ENCODE measurements around the gene RAPSN. TPM values are rescaled to one million over a fixed set of nuclear protein-coding genes. Genes with fewer than 3 reads are reported as not detected.

RAPSN gene
- polyA plus RNA-seq, 1 donor (not counting 4 experiments of a cell fraction or from before 2014, with no cell fraction given) = 0.28 TPM

DNA sequence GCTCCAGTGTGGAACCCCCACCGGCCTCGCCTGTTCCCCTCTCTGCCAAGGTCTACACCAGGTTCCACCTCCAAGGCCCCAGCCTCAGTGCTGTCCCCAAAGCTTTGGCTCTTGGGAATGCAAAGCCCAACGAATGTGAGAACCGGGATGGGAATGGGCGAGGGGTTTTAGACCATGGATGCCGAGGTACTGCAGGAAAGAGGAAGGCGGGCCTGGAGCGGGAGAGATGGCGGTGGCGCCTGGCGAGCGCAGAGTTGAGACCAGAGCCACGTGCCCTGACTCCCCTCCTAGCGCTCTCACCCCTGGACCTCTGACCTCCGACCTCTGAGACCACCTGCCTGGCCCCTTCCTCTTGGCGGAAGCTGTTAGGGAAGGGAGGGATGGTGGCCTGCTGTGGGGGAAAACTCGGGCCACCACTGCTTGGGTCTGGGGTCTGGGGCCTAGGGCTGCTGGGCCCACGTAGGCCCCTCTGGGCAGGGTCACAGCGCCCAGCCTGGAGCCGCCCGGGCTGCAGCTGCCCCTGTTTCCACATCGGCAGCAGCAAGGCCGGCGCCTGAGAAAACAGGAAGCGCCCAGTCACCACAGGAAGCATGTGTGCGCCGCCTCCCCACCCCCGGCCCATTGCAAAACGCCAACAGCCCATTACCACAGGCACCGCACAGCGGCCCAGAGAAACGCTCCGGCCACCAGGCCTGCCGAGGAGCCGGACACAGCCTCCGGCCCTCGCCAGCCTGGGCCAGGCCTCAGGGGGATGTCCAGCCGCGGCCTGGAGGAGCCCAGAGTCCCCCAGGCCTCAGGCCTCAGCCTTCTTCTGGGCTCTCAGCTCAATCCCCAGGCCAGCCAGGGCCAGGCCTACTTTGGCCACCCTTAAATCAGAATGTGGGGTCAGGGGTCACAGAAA lies 54.4 kb downstream of the RAPSN start:
- DNase-seq (ENCODE audit: low read depth, low spot score) (no peak), FAIRE-seq (no peak)
- H3K79me2 ChIP-seq (ENCODE audit: control insufficient read depth, insufficient read depth, low read length) = no peaks in the 10 kb centered on the region
- H3K4me1 ChIP-seq (ENCODE audit: control insufficient read depth, extremely low read depth, insufficient read depth, low read length) = peaks cover 9% of the 10 kb centered on the region
- H3K4me3 ChIP-seq (ENCODE audit: control insufficient read depth in 2 of 3, extremely low read depth in 1 of 3, insufficient read depth in 2 of 3, low read depth in 1 of 3, low read length in 3 of 3) = no peak overlapping the region
- no peaks in the 10 kb centered on the region for H3K36me3 ChIP-seq (ENCODE audit: control insufficient read depth in 2 of 2, extremely low read depth in 1 of 2, insufficient read depth in 2 of 2, low read length in 2 of 2)
- dilution Hi-C loops (cut with MboI; ENCODE audit: extremely low pct_ligation_motif_present, low sequenced_read_pairs) = no loop called here
- no peak overlapping the region for H3K4me2 ChIP-seq (ENCODE audit: control insufficient read depth, extremely low read depth, insufficient read depth, low read depth, low read length)
- no peaks in the 10 kb centered on the region for H3K9me1 ChIP-seq (ENCODE audit: control insufficient read depth, extremely low read depth, insufficient read depth, low read length)
- no peaks in the 10 kb centered on the region for H3K27me3 ChIP-seq (ENCODE audit: control insufficient read depth, extremely low read depth, insufficient read depth, low read length)
- no peak for TF ChIP-seq EZH2 (IDR thresholded peaks at IDR 0.05; ENCODE audit: low read length)
- TF ChIP-seq, protein P1, sequence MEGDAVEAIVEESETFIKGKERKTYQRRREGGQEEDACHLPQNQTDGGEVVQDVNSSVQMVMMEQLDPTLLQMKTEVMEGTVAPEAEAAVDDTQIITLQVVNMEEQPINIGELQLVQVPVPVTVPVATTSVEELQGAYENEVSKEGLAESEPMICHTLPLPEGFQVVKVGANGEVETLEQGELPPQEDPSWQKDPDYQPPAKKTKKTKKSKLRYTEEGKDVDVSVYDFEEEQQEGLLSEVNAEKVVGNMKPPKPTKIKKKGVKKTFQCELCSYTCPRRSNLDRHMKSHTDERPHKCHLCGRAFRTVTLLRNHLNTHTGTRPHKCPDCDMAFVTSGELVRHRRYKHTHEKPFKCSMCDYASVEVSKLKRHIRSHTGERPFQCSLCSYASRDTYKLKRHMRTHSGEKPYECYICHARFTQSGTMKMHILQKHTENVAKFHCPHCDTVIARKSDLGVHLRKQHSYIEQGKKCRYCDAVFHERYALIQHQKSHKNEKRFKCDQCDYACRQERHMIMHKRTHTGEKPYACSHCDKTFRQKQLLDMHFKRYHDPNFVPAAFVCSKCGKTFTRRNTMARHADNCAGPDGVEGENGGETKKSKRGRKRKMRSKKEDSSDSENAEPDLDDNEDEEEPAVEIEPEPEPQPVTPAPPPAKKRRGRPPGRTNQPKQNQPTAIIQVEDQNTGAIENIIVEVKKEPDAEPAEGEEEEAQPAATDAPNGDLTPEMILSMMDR (optimal IDR thresholded peaks at IDR 0.05 in 1 of 3, IDR thresholded peaks at IDR 0.05 in 1 of 3, conservative IDR thresholded peaks at IDR 0.05 in 1 of 3; ENCODE audit: extremely low read depth in 1 of 3, insufficient read depth in 2 of 3, low read length in 3 of 3) = no peak
- H4K20me1 ChIP-seq (ENCODE audit: control insufficient read depth, extremely low read depth, insufficient read depth, low read length) = no peaks in the 10 kb centered on the region
- H2AFZ ChIP-seq (ENCODE audit: control insufficient read depth, low read length) = no peak overlapping the region
- no peaks in the 10 kb centered on the region for H3K9me3 ChIP-seq (ENCODE audit: control insufficient read depth, low read depth, low read length)
- H3K27ac ChIP-seq (ENCODE audit: control insufficient read depth, insufficient read depth, low read length) = no peak overlapping the region
- H3K9ac ChIP-seq (ENCODE audit: control insufficient read depth, extremely low read depth, insufficient read depth, low read length) = no peak overlapping the region

DNA sequence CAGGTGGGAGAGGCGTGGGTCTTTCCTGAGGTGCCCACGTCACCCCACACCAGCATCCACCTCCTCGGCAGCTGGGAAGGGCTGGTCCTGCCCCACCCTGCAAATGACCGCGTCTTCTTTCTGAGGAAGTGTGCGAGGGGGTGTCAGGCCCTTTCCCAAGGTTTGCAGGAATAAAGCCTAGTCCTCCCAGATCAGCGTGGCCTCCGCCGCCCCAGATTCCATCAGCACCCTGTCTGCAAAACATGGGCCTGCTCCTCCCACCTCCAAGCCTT lies 55.0 kb downstream of the RAPSN start:
- TF ChIP-seq, protein P1 (optimal IDR thresholded peaks at IDR 0.05 in 1 of 3, IDR thresholded peaks at IDR 0.05 in 1 of 3, conservative IDR thresholded peaks at IDR 0.05 in 1 of 3; ENCODE audit: extremely low read depth in 1 of 3, insufficient read depth in 2 of 3, low read length in 3 of 3) = no peak
- TF ChIP-seq EZH2 (IDR thresholded peaks at IDR 0.05; ENCODE audit: low read length) = no peak
- no peak overlapping the region for H3K4me3 ChIP-seq (ENCODE audit: control insufficient read depth in 2 of 3, extremely low read depth in 1 of 3, insufficient read depth in 2 of 3, low read depth in 1 of 3, low read length in 3 of 3)
- no peak overlapping the region for H2AFZ ChIP-seq (ENCODE audit: control insufficient read depth, low read length)
- H3K36me3 ChIP-seq (ENCODE audit: control insufficient read depth in 2 of 2, extremely low read depth in 1 of 2, insufficient read depth in 2 of 2, low read length in 2 of 2) = no peaks in the 10 kb centered on the region
- no peaks in the 10 kb centered on the region for H4K20me1 ChIP-seq (ENCODE audit: control insufficient read depth, extremely low read depth, insufficient read depth, low read length)
- no peak overlapping the region for H3K4me2 ChIP-seq (ENCODE audit: control insufficient read depth, extremely low read depth, insufficient read depth, low read depth, low read length)
- H3K9ac ChIP-seq (ENCODE audit: control insufficient read depth, extremely low read depth, insufficient read depth, low read length) = no peak overlapping the region
- no peaks in the 10 kb centered on the region for H3K27me3 ChIP-seq (ENCODE audit: control insufficient read depth, extremely low read depth, insufficient read depth, low read length)
- DNase-seq (ENCODE audit: low read depth, low spot score) (no peak), FAIRE-seq (no peak)
- H3K27ac ChIP-seq (ENCODE audit: control insufficient read depth, insufficient read depth, low read length) = no peak overlapping the region
- H3K9me1 ChIP-seq (ENCODE audit: control insufficient read depth, extremely low read depth, insufficient read depth, low read length) = no peaks in the 10 kb centered on the region
- no peaks in the 10 kb centered on the region for H3K9me3 ChIP-seq (ENCODE audit: control insufficient read depth, low read depth, low read length)
- no peaks in the 10 kb centered on the region for H3K79me2 ChIP-seq (ENCODE audit: control insufficient read depth, insufficient read depth, low read length)
- dilution Hi-C loops (cut with MboI; ENCODE audit: extremely low pct_ligation_motif_present, low sequenced_read_pairs) = no loop called here
- peaks cover 11% of the 10 kb centered on the region for H3K4me1 ChIP-seq (ENCODE audit: control insufficient read depth, extremely low read depth, insufficient read depth, low read length)

All from keratinocyte (primary cell).